Suppressor macrophage treated with lipopolysaccharide for 1 hour (primary cell): Measurements from ENCODE around the gene ACSL5.

Experiments used
- DNase-seq, 3 donors: peaks; one replicate each; pipeline ENCODE4 v3.0.0-alpha.2; 2020 to 2022

ACSL5 gene

DNA sequence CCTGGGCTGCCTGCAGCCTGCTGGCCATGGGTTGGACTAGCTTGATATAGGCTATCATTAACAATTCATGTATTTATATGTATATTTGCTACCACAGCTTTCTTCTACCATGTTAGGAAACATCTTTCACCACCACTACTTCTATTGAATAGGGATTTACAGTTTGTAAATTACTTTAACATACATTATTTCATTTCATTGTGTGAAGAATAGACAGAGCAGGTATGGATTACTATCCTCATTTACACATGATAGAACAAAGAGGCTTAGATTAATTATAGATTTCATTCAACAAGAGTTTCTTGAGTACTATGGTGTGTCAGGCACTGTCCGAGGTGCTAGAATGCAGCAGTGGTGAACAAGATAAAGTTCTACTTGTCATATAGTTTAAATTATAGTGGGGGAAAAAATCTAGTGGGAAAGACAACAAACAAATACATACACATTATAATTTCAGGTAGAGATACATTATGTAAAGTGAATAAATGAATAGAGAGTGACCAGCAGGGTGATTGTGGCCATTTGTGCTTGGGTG is 93.7 kb downstream of the ACSL5 start:
- no peak for DNase-seq

DNA sequence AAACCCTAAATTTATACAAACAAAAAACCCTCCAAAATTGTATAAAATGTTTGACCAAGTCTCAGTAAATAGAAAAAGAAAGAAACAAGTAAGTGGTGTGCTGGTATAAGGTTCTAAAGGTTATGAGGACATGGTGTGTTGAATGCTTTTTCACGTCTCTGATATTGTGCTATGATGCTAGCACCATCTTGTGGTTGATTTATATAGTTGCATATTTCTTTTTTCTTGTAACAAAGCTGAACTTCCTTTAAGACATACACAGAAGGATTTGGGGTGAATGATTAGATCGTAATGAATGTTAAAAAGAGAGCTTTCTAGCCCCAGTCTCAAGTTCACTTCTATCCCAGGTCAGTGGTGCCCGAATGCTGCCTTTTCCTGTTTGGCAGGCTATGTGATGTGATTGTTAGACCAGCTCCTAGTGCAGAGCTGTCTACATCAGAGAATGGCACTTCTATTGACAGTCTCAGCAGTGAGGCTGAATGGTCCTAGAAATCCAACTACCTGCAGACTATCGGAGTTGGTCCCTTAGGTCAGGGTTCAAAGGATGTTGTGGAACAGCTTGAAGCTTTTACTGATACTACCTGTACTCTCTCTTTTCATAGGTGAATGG is 98.1 kb downstream of the ACSL5 start:
- DNase-seq, result peak; percentile 22 to 68 (median 63)

DNA sequence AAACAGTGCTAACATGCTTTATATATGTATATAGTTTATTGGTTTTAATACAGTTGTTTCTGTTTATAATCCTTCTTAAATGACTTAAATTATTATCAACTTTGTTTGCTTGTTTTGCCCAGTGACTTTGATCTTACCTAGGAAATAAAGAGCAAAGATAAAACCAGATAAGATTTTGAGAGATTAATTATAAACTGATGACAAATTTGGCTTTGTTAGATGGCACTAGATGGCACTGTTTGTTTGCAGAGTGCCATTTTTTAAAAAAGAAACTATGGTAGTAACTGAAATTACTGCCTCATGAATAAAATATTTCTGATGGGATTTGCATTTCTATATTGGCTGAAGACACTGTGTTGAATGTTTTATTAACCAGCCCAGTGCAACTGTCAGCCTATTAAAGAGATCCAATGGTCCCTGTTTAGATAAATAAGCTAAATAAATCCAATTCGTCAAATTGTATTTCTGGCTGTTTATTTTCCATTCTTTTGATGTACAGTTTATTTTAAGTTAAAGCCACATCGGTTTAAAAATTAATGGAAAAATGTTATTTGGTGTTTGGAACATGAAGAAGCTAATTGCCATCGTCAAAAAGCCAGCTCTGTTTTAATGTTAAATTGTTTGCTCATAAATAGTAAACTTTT is 101.8 kb downstream of the ACSL5 start:
- DNase-seq, result peak in 2 of 3 donors; percentile 20 to 36
